HG03175 (cell line): ENCODE measurements around the gene CEP350.

Experiments used
- ATAC-seq: cut with Tn5 transposase; IDR thresholded peaks from one replicate; pipeline ENCODE4 v1.9.1; 2021; ENCODE audit warnings: mild to moderate bottlenecking, moderate library complexity; ENCODE audit not compliant: unreplicated experiment

Gene CEP350

DNA sequence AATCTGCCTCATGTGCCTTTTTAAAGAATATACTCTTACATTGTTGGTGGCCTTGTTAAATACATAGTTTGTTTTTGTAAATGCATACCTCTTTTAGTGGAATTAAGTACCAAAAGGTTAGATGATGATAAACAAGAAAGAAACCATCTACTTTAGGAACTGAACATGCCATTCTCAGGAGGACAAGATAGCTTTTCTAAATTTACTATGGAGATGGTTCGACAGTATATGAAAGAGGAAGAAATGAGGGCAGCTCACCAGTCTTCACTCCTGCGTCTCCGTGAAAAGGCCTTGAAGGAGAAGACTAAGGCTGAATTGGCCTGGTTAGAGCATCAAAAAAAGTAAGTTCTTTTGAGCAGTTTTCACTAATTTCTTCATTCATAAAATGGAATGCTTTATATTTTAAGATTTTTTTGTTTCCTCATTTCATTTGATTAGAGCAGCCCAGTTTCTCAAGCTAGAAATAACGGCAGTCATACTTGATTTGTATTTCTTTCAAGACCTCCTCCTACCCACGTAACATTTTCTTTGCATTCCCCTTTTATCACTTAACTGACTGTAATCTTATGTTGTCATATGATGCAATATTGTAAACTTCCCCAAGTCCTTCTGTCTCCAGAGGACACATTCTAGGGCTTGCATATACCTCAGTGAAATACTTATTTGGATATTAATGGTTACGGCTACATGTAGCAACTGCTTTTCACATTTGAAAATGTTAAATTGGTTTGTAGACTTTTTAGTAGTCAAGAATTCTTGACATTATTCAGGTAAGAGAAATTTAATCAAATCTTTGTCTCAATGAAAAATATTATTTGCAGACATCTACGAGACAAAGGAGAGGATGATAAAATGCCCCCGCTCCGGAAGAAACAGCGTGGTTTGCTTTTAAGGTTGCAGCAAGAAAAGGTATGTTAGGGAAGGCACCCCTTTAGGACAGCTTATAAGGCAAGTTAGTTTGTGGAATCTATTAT lies 99.3 kb downstream of the CEP350 start:
- no peak for ATAC-seq

GRCh38 chr1:180057883-180058396 lies 103.3 kb downstream of the CEP350 start:
- no peak for ATAC-seq

DNA sequence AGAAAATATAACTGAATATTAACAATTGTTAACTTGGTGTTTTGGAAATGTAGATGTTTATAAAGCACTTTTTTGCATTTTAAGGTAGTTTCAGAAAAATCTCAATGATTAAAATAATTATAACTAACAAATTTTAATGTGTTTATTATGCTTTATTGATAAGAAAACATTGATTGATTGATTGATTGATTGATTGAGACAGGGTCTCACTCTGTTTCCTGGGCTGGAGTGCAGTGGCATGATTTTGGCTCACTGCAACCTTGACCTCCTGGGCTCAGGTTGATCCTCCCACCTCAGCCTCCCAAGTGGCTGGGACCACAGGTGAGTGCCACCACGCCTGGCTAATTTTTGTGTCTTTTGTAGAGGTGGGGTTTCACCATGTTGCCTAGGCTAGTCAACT lies 106.4 kb downstream of the CEP350 start:
- ATAC-seq: no peak

DNA sequence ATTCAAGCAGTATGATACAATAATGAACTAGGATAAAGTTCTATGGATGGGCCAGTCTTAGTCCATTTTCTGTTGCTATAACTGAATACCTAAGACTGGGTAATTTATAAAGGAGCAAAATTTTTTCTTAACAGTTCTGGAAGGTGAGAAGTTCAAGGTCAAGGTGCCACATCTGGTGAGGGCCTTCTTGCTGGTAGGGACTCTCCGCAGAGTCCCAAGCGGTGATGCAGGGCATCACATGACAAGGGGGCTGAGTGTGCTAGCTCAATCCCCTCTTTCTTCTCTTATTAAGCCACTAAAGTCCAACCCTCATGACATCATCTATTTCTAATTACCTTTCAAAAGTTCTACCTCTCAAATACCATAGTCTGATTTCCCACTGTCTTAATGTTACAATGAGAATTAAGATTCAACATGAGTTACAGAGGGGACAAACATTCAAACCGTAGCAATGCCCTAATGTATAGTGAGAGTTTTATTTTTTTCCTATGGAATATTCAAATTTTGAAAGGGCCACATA lies 107.9 kb downstream of the CEP350 start:
- no peak for ATAC-seq

- ATAC-seq: no peak
Measured at GRCh38 chr1:180065408-180065807, 110.8 kb downstream of the CEP350 start.

GRCh38 chr1:180066150-180066549 lies 111.5 kb downstream of the CEP350 start:
- no peak for ATAC-seq

DNA sequence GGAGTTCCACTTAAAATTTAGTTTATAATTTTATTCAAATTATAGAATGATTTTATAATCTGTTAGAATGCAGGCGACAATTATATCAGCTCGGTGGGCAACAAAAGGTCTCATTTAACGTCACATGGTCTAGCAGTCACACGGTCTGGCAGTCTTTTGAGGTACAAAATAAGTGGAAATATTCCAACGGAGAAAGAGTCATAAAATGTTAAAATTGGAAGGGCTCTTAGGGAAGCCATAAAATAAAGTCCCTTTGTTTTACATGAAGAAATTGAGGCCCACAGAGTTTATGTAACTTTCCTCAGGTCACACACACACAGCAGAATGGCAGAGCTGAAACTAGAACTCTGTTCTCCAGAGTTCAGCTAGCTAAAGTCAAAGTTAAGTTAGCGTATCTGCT lies 115.7 kb downstream of the CEP350 start:
- ATAC-seq: no peak

GRCh38 chr1:180071759-180072158 lies 117.1 kb downstream of the CEP350 start:
- ATAC-seq: no peak

DNA sequence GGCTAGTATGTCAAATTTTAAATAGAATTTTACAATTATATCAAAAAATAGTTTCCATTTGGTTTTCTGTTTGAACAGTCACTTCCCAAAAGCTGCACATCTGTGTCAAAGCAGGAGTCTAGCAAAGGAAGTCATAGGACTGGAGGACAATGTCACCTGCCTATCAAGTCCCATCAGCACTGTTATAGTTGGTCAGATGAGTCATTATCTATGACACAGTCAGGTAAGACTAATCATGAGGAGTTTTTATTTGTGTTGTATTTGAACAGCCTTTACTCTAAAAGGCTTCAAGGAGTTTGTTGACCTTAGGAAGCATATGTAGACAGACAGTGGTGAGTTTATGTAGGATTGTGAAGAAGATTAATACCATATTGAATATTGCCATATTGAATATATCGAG lies 125.8 kb downstream of the CEP350 start:
- ATAC-seq: no peak

- ATAC-seq: no peak
Measured at GRCh38 chr1:180081474-180081873, 126.9 kb downstream of the CEP350 start.

DNA sequence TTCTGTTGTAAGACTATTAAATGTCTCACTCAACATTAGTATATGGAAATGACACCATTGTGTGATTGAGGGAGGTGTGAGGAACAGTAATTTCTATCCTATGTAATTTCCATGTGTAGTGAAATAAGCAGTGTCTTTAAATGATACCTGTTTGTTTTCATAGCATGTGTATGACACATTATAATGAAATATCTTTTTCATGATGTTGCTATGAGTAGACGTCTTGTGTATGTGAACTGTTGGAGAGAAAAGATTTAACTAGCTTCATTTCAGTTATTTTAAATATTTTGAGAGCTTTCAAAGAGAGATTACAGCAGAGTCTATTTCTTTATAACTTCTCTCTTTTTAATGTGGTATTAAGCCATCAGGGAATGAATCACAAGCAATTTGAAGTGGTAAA lies 128.6 kb downstream of the CEP350 start:
- no peak for ATAC-seq

DNA sequence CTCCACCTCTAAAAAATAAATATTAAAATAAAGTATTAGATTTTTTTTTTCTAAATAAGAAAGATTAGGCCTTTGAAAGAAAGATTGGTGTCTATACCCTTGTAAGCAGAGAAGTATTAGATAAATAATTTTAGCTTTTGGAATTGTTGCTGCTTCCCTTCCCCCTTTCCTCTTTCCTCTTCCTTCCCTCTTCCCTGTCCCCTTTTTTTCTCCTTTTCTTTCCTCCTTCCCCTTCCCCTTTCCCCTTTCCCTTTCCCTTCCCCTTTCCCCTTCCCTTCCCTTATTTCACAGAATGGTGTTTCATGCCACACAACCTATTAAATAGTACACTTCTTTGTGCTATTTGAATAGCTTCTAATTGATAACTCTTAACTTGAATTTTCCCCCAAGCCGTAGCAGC lies 130.3 kb downstream of the CEP350 start:
- ATAC-seq: no peak

DNA sequence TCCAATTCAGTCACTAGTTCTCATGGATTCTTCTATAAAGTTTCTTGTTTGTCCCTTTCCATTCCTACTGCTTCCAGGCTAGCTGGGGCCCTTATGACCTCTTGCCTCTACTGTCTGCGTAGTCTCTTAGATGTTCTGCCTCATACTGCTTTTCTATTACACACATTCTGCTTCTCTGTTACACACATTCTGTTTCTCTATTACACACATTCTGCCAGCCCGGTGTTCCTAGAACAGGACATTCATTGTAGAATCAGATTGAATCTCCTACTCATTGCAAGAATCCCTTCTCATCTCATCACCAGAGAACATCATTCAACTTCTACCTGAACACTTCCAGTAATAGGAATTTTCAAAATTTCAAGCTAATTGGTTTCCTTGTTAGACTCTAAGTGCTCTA lies 130.7 kb downstream of the CEP350 start:
- no peak for ATAC-seq

DNA sequence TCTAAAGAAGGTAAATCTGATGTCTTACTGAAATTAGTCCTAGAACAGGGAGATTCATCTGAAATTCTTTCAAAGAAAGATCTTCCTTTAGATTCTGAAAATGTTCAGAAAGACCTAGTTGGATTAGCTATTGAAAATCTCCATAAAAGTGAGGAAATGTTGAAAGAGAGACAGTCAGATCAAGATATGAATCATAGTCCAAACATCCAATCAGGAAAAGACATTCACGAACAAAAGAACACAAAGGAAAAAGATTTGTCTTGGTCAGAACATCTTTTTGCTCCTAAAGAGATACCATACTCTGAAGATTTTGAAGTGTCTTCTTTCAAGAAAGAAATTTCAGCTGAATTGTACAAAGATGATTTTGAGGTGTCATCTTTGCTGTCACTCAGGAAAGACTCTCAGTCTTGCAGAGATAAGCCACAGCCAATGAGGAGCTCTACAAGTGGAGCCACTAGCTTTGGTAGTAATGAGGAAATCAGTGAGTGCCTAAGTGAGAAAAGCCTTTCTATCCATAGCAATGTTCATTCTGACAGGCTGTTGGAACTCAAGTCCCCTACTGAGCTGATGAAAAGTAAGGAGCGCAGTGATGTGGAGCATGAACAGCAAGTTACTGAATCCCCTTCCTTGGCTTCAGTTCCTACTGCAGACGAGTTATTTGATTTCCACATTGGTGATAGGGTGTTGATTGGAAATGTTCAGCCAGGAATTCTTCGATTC lies 138.5 kb downstream of the CEP350 start:
- ATAC-seq: no peak

GRCh38 chr1:180094705-180095295 lies 140.2 kb downstream of the CEP350 start:
- no peak for ATAC-seq

DNA sequence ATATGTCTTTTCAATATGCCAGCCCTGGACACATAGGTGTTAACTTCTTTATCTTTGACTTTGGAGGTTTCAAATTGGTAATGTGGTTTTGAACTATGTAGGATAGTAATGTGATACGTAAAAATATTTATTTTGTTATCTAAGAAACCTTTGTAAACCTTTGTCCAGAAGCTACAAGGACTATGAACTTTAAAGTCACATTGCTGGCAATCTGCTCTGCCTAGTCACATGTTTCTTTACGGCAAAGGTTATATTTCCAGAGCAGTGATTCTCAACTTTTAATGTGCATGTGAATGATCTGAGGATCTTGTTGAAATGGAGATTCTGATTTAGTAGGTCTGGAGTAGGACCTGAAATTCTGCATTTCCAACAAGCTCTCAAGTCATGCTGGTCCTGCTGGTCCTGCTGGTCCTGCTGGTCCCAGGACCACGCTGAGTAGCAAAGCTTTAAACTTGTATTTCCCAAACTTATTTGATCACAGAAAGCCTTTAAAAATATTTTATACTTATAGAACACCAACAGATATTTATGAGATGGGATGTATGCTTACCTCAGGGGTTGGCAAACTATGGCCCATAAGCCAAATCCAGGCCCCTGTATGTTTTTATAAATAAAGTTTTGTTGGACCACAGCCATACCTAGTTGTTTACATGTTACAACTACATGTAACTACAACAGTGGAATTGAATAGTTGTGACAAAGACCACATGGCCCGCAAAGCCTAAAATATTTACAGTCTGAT lies 142.1 kb downstream of the CEP350 start:
- no peak for ATAC-seq

DNA sequence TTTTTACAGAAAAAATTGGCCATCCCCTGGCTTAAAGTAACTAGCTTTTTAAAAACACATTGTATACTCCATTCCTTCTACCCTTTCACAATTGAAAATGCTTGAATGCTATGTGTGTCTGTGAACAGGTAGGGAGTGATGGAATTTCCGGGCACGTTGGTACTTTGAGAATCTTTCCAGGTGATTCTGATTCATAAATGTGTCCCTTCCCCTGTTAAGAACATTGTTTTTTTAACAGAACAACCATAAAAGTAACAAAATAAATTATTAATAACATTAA lies 142.7 kb downstream of the CEP350 start:
- no peak for ATAC-seq

DNA sequence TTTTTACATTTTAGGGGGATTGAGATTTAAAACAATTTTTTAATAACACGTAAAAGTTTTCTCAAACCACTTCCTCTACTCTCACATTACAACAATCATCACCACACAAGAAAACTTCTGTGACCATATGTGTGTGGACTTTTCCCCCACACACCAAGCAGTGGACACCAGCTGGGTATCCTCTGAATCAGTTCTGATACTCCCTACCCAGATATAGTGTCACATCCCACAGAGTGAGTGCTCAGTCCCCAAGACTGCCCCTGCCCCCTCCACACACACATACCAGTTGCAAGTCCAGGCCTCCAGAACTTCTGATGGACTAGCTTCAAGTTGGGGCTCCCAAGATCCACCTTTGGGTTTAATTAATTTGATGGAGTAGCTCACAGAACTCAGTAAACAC lies 146.8 kb downstream of the CEP350 start:
- no peak for ATAC-seq

DNA sequence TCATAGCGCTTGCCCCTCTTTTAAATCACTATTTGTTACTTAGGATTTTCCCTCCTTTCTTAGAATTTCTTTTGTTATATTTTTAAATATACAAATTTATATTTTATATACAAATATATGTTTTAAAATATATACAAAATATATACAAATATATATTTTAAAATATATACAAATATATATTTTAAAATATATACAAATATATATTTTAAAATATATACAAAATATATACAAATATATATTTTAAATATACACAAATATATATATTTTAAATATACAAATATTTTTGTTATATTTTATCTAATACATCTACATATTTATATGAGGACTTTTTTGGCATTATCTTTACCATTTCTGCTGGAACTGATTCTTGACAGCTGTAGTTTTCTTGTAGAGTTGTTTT lies 149.2 kb downstream of the CEP350 start:
- no peak for ATAC-seq

- no peak for ATAC-seq
Measured at GRCh38 chr1:180112091-180112490, 157.5 kb downstream of the CEP350 start.
